Panc1 (cell line): ENCODE data around the gene RAD51C.

Experiments
- CTCF ChIP-seq: fragments of 450-650 bp; IDR thresholded peaks from 2 replicates; pipeline ENCODE4 v1.5.1; 2017; ENCODE audit warnings: mild to moderate bottlenecking
- REST ChIP-seq, 2 experiments: IDR thresholded peaks; 2 replicates each; pipeline ENCODE4 v1.6.1; 2011 to 2012; ENCODE audit warnings: low read depth in 2 of 2, control low read depth in 1 of 2, low read length in 1 of 2, mild to moderate bottlenecking in 1 of 2, moderate library complexity in 1 of 2; ENCODE audit not compliant: insufficient read depth in 1 of 2
- SIN3A ChIP-seq: IDR thresholded peaks from 2 replicates; pipeline ENCODE4 v1.6.1; 2012; ENCODE audit warnings: low read depth, mild to moderate bottlenecking, low read length, moderate library complexity, borderline replicate concordance; ENCODE audit not compliant: insufficient read depth

- TF ChIP-seq CTCF: no peak
- TF ChIP-seq SIN3A: no peak
- no peak for TF ChIP-seq REST (IDR thresholded peaks at IDR 0.05; ENCODE audit: insufficient read depth in 1 of 2, low read depth in 2 of 2, low read length in 1 of 2)
These were observed 5.4 kb upstream of the RAD51C start for GRCh38 chr17:58686980-58687379.
